NCI-H146 treated with DMSO at 0.1 percent for 48 hours (cell line): ENCODE data around the gene EPN2.
"Not testable (repeated sequence)": the region's sequence is repeated elsewhere in the genome, so short reads cannot be mapped to it uniquely, and the experiment has no call there.

Experiments
- DNase-seq: peaks from one replicate; lab custom pipeline; 2025; ENCODE audit not compliant: unreplicated experiment; lab: John Stamatoyannopoulos, UW

The EPN2 gene

GRCh38 chr17:19237139-19237388 is at the start of gene EPN2:
Gene EPN2 (plus strand): TSS chr17:19237366. CDS start chr17:19283120, 45,754 bp downstream.
- DNase-seq, result not testable (repeated sequence)

- DNase-seq, result not testable (repeated sequence)
Measured at GRCh38 chr17:19187883-19188869, 49.0 kb upstream of the EPN2 start.

- not testable (repeated sequence) for DNase-seq
Measured at GRCh38 chr17:19188870-19189708, 48.1 kb upstream of the EPN2 start.

GRCh38 chr17:19189781-19190405 is 47.3 kb upstream of the EPN2 start:
- not testable (repeated sequence) for DNase-seq

- not testable (repeated sequence) for DNase-seq
Measured at GRCh38 chr17:19196382-19197204, 40.6 kb upstream of the EPN2 start.

GRCh38 chr17:19202448-19202847 is 34.7 kb upstream of the EPN2 start:
- DNase-seq, result not testable (repeated sequence)

GRCh38 chr17:19203429-19203828 is 33.7 kb upstream of the EPN2 start:
- not testable (repeated sequence) for DNase-seq

- DNase-seq, result not testable (repeated sequence)
Measured at GRCh38 chr17:19215074-19215860, 21.9 kb upstream of the EPN2 start.

- DNase-seq, result not testable (repeated sequence)
Measured at GRCh38 chr17:19216148-19216926, 20.8 kb upstream of the EPN2 start.

- not testable (repeated sequence) for DNase-seq
Measured at GRCh38 chr17:19218914-19219313, 18.3 kb upstream of the EPN2 start.

GRCh38 chr17:19219384-19219783 is 17.8 kb upstream of the EPN2 start:
- not testable (repeated sequence) for DNase-seq

GRCh38 chr17:19220195-19220594 is 17.0 kb upstream of the EPN2 start:
- not testable (repeated sequence) for DNase-seq

- DNase-seq, result not testable (repeated sequence)
Measured at GRCh38 chr17:19226610-19227588, 10.3 kb upstream of the EPN2 start.

- DNase-seq, result not testable (repeated sequence)
Measured at GRCh38 chr17:19234676-19235075, 2.5 kb upstream of the EPN2 start.

- not testable (repeated sequence) for DNase-seq
Measured at GRCh38 chr17:19236351-19237138, 621 bp upstream of the EPN2 start.

GRCh38 chr17:19237389-19238166 is 412 bp downstream of the EPN2 start:
- no peak for DNase-seq
